HG03159 (cell line): Measurements from ENCODE around the gene ANKRD29.
"Not testable (repeated sequence)": the region's sequence is repeated elsewhere in the genome, so short reads cannot be mapped to it uniquely, and the experiment has no call there.

Source experiments
- ATAC-seq: cut with Tn5 transposase; IDR thresholded peaks from one replicate; pipeline ENCODE4 v1.9.1; 2021; ENCODE audit warnings: mild to moderate bottlenecking, moderate library complexity; ENCODE audit not compliant: unreplicated experiment

The ANKRD29 gene

DNA sequence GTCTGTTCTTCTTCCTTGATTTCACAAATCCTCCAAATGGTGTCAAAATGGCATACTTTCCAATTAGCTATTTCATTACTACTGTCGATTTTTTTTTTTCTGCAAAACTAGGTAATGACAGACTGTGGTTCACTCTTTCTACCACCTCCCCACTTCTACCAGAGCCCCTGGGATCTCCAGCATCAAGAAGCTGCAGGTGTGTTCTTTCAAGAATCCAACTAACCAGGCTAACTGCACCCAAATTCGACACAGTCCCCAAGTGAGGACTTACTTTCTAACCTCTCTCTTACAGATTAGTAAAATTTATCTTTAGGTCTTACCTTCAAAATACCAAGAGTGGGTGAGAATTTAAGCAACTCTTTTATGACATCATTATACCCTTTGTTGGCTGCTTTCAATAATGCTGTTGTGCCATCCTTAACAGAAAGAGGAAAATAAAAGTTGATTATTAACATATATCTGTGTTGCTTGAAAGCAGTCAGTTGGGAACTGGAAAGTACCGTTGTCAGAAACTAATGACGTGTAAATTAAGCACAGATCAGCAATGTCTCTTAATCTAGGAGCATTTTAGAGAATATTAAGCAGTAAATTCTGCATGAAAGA lies 45.2 kb downstream of the ANKRD29 start:
- peak; percentile 44 for ATAC-seq

DNA sequence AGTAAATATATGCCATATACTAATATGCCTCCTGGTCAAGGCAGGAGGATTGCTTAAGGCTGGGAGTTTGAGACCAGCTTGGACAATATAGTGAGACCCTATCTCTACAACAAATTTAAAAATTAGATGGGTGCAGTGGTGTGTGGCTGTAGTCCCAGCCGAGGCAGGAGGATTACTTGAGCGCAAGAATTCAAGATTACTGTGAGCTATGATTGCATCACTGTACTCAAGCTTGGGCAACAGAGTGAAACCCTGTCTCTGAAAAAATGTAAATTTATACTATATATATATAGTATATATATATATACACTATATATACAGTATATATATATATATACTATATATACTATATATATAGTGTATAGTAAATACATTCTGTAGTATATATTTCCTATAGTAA lies 46.5 kb downstream of the ANKRD29 start:
- ATAC-seq: no peak

DNA sequence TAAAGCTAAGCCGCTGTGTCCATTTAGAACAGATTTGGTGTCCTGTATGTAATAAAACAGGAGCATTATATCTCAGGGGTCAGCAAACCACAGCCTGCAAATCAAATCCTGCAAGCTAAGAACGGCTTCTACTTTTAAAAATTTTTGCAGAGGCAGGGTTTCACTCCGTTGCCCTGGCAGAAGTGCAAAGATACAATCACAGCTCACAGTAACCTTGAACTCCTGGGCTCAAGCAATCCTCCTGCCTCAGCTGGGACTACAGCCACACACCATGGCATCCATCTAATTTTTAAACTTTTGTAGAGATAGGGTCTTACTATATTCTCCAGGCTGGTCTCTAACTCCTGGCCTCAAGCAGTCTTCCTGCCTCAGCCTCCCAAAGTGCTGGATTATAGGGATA lies 47.8 kb downstream of the ANKRD29 start:
- no peak for ATAC-seq

DNA sequence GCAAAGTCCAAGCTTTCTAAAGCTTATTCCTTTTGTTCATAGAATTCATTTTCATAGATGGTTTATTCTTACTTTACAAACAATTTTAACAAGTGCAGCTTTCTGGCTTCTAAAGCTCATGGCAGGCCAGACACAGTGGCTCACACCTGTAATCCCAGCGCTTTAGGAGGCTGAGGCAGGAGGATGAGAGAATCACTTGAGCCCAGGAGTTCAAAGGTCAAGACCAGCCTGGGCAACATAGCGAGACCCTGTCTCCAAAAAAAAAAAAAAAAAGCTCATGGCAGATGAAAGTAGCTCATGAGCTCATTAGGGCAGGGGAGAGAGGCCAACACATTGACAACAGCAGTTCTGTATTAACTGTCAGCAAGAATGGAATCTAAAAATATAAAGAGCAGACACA lies 48.3 kb downstream of the ANKRD29 start:
- ATAC-seq: no peak

DNA sequence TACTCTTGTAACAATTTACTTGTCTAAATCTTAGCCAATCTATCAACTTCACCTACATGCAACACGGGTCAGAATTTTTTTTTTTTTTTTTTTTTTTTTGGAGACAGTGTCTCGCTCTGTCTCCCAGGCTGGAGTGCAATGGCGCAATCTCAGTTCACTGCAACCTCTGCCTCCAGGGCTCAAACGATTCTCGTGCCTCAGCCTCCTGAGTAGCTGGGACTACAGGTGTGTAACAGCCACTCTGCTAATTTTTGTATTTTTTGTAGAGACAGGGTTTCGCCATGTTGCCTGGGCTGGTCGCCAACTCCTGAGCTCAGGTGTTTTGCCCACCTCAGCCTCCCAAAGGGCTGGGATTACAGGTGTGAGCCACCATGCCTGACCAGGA lies 49.6 kb downstream of the ANKRD29 start:
- ATAC-seq: not testable (repeated sequence)

DNA sequence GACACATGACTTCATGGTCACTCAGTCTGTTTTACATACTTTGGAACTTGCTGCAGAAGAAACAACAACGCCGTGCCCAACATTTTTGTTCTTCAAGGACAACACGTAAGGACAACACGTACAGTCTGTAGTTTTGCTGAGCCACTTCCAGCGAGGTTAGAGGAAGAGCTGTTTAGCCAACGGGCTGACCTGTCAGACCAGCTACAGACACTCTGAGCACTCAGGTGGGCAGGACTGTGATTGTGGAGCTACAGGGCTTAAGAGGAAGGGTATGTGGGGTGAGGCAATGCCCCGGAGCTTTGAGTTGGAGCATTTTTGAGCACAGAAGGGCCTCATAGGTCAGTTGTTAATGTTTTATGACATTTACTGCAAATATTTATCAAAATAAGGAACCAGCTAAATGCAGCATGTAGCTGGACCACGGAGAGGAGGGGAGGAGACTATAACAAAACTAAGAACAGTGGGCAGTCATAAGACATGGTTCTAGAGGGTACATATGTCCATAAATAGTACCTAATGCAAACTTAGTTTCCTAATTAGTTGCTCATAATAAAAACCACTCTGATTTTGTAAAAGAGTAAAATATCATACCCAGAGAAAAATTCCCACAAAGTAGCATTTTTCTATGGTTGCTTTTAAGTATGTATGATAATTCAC lies 50.1 kb downstream of the ANKRD29 start:
- no peak for ATAC-seq

DNA sequence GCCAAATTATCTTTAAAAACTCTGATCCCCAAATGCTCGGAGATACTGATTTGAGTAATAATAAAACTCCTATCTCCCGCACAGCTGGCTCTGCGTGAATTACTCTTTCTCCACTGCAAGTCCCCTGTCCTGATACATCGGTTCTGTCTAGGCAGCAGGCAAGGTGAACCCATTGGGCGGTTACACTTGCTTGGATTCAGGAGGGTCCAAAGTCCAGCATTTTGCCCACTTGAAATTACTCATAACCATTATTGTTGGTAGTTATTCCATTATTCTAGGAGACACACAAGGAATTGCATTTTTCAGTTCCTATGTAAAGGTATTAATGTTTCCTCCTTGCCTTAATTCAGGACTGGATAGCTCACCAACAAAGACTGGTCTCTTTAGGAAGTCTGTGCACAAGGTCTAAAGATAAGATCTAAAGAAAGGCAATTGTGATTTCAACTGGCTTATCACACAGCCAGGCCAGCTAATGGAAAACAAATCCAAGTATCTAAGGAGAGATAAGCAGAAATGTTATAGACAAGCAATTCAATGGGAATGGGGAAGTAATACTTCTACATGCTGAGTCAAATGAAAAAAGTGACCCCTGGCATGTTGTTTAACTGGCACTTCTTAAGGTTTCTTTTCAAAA lies 53.2 kb downstream of the ANKRD29 start:
- ATAC-seq: no peak

DNA sequence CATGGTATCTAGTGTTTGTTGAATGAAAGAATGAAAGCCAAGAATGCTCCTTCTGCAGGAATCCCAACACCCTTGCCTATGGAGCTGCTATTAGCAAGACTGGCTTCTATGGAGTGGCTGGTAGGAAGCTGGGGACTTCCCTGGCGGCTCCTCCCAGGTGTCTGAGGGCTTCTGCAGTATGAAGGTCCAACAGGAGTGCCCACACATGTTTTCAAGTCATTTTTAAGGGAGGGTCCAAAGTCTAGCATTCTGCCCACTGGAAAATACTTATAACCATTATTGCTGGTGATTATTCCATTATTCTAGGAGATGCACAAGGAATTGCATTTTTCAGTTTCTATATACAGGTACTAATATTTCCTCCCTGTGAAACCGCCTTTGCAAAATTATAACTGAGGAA lies 54.5 kb downstream of the ANKRD29 start:
- no peak for ATAC-seq

DNA sequence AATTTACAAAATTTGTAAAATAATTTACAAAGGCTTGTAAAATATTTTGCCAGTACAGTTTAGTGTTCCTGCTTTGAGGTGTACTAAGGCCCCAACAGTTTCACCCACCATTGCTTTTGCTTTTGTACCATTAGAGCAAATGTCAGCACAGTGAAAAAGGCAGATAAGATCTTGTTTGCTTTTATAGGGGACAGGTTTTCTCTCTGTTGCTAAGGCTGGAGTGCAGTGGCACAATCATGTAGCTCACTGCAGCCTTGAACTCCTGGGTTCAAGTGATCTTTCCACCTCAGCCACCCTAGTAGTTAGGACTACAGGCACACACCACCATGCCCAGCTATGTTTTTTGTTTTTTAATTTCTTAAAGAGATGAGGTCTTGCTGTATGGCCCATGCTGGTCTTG lies 56.8 kb downstream of the ANKRD29 start:
- ATAC-seq: no peak

DNA sequence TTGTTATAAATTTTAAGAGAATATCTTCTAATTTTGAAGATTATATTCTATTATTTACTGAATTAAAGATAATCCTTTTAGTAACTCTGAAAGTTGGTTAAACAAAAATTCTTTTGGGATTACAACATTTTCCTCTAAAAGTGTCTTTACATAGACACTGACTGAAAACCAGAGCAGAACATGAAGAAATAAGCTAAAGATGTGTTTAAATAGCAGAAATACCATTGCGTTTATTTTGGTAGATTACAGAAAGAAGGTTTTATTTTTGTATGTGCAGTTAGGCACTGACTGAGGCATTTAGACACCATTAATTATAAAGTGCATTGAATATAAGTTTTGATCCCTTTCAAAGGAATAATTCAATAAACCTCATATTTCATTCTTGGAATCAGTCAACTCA lies 62.9 kb downstream of the ANKRD29 start:
- no peak for ATAC-seq

DNA sequence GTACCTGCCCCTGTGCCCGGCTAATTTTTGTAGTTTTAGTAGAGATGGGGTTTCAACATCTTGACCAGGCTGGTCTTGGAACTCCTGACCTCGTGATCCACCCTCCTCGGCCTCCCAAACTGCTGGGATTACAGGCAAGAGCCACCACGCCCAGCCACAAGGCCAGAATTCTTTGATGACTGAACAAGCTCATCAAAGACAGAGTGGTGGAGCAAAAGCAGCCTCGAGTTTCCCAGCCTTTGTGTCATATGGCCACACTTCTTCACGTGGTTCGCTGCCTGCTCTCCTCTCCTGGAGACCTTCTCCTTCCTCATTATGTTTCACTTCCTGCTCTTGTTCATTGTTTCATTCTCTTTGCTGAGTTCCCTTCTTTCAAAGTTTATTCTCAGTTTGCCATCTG lies 66.5 kb downstream of the ANKRD29 start:
- no peak for ATAC-seq

DNA sequence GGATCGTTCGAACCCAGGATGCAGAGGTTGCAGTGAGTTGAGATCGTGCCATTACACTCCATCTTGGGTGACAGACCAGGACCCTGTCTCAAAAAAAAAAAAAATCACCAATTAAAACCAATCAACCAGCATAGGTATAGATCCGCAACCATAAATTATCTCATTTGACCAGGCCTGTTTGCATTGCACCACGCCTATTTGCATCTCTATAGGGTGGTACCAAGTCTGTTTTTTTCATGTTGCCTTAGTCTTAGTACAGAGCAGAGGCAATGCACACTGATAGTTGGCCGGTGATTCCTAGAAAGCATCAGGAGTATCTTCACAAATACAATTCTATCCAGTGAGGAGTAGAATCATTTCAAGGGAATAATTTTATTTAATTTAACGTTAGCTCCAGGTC lies 67.1 kb downstream of the ANKRD29 start:
- ATAC-seq: no peak

DNA sequence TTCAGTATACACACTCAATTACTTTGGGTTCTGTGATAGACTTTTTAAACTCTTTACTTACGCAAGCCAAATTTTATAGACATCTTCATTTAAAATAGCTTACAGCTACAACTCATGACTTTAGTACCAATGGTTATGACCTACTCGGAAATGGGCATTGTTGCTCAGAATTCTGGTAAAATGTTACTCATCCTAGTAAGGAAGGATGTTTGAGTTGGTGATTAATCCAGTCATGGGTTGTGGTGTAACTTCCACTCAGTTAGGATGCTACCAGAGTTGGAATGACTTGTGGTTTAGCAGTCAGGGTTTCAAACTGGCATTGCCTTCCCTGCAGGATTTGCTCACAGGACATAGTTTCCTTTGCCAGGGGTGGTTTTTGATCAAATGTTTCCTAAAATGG lies 69.0 kb downstream of the ANKRD29 start:
- no peak for ATAC-seq

DNA sequence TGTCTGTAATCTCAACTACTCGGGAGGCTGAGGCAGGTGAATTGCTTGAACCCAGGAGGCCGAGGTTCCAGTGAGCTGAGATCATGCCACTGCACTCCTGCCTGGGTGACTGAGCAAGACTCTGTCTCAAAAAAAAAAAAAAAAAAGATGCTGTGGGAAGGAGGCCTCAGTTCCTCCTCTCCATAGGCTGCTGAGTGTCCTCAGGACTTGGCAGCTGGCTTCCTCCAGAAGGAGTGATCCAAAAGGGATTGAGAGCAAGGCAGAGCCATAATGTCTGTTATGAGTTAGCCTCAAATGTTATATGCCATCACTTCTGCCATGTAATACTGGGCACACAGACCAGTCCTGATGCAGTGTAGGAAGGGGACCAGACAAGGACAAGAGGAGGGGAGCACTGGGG lies 69.8 kb downstream of the ANKRD29 start:
- no peak for ATAC-seq

DNA sequence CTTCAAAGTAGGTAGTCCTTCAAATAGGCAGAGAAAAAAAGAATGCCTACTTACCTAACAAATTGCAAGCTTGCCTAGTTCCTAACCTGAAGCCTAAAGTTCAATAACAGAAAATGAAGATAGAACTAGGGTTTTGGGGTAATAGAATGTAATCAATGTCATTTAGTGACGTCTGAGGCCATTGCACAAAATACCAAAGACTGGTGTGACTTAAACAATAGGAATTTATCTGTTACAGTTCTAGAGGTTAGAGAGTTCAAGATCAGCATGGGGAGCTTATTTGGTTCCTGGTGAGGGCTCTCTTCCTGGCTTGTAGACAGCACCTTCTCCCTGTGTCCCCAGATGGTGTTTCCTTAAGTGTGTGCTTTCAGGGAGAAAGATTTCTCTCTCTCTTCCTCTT lies 71.7 kb downstream of the ANKRD29 start:
- ATAC-seq: no peak

DNA sequence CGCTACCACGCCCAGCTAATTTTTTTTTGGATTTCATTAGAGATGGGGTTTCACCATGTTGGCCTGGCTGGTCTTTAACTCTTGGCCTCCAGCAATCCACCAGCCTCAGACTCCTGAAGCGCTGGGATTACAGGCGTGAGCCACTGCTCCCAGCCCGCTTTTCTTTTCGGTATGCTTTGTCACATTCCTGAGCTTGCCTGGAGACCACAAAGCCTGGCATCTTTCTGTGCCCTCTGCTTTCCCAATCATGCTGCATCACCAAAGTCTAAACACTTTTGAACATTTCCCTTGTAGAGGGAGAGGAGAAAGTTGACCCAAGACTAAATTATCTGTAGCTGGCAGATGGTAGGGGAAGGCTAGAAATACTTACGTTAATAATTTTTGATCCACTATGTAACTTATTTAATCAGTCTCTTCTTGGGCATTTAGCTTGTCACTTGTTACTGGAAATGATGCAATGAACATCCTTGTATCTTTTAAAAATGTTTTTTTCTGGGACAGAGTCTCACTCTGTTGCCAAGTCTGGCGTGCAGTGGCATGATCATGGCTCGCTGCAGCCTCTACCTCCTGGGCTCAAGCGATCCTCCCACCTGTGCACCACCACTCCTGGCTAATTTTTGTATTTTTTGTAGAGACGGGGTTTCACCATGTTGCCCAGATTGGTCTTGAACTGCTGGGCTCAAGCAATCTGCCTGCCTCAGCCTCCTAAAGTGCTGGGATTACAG lies 73.7 kb downstream of the ANKRD29 start:
- no peak for ATAC-seq

DNA sequence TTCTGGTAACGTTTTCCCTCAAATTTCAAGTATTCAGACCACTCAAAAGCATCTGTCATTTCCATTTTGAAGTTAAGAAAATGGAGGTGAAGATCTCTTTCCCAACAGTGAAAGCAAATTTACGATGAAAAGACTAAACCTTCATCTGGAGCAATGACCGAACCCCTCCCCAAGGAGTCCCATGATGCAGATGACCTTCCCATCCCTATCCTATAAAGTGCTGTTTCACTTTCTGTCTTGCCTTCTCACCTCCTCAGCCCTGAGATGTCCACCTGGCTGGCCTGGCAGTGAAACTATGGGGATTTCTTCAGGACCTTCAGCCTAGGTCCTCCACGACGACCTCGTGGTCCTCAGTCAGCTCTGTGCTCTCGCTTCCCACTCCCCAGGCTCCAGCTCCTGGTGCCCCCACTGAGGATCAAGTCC lies 75.5 kb downstream of the ANKRD29 start:
- ATAC-seq: no peak

DNA sequence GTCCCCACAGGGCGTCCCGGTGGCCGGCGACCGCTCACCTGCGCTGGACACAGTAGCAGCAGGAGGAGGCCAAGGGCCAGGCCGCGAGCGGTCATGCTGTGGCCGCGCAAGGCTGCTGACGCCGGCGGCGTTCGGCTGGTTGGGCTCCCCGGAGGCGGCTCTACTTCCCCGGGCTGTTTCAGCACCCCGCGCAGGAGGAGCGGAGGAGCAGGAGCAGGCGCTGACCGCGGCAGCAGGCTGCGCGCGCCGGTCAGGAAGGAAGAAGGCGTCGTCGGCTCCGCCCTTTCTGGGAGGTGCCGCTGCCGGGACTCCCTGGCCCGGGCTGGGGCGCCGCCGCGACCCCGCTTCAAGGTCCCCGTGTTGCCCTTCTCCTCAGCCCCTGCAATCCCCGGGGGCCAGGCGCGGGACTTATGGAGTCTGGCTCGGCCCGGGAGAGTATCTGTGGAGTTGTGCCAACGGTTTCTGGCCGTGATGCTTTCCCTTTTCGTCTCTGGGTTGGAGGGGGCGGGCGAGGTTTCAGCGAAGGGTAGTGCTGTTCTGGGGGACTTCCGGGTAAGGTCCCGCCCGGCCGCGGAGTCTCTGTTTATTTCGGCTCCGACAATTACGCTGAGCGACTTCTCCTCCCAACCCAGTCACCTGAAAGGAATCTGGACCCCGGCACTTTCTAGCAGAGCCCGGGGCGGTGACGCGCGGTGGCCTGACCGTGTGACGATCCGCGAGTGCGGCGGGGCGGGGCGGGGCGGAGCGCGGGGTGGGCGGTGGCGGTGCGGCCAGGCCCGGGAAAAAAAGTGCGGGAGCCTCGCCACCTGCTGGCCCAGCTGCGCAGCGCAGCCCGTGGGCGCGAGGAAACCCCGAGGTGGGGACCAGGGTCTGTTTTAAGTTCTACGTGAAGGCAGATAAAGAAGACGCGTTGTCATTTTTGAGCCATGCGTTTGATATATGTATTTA lies 76.2 kb downstream of the ANKRD29 start, which contains the start of gene NPC1:
Gene NPC1 (minus strand): TSS at position 258 of the 948 bp plus-strand sequence. CDS start 163 bp downstream, at position 95.
- ATAC-seq: peak; percentile 88

DNA sequence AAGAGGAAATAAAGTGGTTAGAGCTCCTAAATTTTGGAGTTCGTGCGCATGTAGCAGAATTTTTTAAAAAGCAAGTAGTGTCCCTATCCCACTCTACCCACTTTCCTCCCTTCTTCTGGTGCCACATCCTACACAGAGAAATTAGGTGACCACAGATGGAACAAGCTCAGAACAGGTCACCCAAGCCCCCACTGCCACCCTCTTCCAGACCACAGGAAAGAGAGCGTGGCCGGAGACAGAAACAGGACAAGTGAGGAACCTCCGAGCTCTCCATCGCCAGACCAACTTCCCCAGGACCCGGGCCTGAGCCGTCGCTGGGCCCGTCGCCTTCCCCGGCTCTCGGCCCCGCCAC lies 76.8 kb downstream of the ANKRD29 start:
- ATAC-seq: no peak

DNA sequence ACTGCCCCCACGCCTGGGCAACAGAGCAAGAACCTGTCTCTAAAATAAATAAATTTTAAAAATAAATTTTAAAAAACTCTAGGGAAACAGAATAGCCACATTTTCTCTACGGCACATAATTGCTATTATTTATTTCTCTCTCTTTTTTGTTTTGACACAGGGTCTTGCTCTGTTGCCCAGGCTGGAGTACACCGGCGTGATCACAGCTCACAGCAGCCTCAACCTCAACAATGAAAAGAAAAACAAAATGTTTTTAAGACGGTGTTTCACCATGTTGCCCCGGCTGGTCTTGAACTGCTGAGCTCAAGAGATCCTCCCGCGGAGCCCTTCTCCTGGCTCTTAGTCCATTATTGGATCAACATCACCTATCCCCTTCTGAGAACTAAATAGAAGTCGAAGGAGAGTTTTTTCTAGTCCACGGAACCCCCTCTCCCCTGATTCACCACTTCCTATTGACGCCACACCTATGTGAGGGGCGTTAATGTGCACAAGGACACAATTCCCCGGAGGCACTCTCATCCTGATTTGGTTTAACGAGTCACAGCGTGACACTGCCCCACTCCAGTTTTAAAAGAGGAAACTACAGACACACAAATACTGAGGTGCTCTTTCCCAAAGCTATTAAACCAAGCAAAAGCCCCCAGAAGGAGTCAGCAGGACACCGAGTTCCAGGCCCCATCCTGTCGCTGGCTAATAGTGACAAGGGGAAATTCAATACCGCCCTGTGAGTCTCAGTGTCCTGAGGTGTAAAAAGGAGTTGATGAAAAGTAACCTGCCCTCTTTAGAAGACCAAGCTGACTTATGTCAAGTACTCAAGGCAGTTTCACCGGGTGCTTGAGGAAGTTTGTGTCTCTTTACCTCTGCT lies 77.5 kb downstream of the ANKRD29 start:
- ATAC-seq: no peak
